ENCODE measurements around the gene MRTO4. TPM values are rescaled to one million over a fixed set of nuclear protein-coding genes. Genes with fewer than 3 reads are reported as not detected.
A peak's percentile ranks its signal among the peaks of the same experiment; 100 is the strongest.

The MRTO4 gene
- total and polyA plus RNA-seq, 2 of the 13 experiments (the other 11 are each of a cell fraction or from before 2014, with no cell fraction given) = 28.1 to 59.2 TPM

DNA sequence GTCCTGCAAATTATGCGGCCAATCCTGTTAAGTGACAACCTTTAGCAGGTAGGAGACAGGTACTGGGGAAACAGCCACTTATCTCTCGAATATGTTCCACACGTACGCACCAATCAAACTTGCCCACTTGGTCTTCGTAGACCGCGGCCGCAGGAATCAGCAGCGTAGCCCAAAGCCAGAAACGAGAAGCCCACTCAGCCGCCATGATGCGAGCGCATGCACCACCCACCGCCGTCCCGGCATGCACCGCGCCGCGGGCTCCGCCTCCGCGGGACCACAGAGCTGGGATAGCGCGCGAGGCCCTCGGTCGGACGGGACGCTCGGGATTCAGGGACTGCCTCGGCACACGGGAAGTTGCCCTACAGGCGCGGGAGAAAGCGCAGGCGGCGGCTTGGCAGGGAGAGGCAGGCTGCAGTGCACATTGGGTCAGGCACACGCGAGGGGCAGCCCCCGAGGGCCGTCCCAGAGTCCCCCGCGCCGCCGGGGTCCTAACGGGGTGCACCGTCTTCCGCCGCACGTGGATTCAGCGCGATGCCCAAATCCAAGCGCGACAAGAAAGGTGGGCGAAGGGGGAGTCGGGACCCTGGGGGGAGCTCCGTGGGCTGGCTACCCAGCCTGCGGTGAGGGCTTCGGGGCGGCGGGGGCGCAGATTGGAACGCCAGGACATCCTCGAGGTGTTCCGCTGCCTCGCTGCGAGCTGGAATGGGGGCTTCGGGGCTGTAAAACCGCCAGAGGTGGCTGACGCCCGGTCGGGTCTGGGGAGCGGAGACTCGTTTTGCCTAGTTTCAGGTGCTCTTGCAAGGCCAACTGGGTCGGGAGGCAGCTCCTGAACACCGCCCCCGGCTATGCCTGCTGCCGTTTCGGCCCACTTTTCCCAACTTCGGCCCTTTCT, at the start of gene MRTO4, which contains the start of gene EMC1 (continued):
- TF ChIP-seq, protein P1, sequence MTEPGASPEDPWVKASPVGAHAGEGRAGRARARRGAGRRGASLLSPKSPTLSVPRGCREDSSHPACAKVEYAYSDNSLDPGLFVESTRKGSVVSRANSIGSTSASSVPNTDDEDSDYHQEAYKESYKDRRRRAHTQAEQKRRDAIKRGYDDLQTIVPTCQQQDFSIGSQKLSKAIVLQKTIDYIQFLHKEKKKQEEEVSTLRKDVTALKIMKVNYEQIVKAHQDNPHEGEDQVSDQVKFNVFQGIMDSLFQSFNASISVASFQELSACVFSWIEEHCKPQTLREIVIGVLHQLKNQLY (CRISPR knock-in tag; IDR thresholded peaks at IDR 0.05) = 0 out of 2 replicates have a peak, but pooled peaks have one; percentile 41
- TF ChIP-seq ZNF605 (CRISPR knock-in tag; IDR thresholded peaks at IDR 0.05) = peak; percentile 35; the same call in 1 of the 2 replicates
- no peak for TF ChIP-seq NFIC (IDR thresholded peaks at IDR 0.05; ENCODE audit: low read length)
- TF ChIP-seq, protein P2, sequence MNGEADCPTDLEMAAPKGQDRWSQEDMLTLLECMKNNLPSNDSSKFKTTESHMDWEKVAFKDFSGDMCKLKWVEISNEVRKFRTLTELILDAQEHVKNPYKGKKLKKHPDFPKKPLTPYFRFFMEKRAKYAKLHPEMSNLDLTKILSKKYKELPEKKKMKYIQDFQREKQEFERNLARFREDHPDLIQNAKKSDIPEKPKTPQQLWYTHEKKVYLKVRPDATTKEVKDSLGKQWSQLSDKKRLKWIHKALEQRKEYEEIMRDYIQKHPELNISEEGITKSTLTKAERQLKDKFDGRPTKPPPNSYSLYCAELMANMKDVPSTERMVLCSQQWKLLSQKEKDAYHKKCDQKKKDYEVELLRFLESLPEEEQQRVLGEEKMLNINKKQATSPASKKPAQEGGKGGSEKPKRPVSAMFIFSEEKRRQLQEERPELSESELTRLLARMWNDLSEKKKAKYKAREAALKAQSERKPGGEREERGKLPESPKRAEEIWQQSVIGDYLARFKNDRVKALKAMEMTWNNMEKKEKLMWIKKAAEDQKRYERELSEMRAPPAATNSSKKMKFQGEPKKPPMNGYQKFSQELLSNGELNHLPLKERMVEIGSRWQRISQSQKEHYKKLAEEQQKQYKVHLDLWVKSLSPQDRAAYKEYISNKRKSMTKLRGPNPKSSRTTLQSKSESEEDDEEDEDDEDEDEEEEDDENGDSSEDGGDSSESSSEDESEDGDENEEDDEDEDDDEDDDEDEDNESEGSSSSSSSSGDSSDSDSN (CRISPR knock-in tag; IDR thresholded peaks at IDR 0.05) = peak; percentile 68
- TF ChIP-seq, protein P3, sequence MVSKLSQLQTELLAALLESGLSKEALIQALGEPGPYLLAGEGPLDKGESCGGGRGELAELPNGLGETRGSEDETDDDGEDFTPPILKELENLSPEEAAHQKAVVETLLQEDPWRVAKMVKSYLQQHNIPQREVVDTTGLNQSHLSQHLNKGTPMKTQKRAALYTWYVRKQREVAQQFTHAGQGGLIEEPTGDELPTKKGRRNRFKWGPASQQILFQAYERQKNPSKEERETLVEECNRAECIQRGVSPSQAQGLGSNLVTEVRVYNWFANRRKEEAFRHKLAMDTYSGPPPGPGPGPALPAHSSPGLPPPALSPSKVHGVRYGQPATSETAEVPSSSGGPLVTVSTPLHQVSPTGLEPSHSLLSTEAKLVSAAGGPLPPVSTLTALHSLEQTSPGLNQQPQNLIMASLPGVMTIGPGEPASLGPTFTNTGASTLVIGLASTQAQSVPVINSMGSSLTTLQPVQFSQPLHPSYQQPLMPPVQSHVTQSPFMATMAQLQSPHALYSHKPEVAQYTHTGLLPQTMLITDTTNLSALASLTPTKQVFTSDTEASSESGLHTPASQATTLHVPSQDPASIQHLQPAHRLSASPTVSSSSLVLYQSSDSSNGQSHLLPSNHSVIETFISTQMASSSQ (IDR thresholded peaks at IDR 0.05; ENCODE audit: low read depth) = no peak
- TF ChIP-seq, protein P3 (CRISPR knock-in tag; IDR thresholded peaks at IDR 0.05; ENCODE audit: borderline replicate concordance) = peak; percentile 83; the same call in 1 of the 2 replicates
- no peak for TF ChIP-seq ATF1 (CRISPR knock-in tag; IDR thresholded peaks at IDR 0.05)
- no peak for TF ChIP-seq LCORL (IDR thresholded peaks at IDR 0.05)
- TF ChIP-seq LCORL (CRISPR knock-in tag; IDR thresholded peaks at IDR 0.05) = peak; percentile 68; the same call in 1 of the 2 replicates
- peak; percentile 74 for TF ChIP-seq ELF1 (CRISPR knock-in tag; IDR thresholded peaks at IDR 0.05)
- TF ChIP-seq, protein P4, sequence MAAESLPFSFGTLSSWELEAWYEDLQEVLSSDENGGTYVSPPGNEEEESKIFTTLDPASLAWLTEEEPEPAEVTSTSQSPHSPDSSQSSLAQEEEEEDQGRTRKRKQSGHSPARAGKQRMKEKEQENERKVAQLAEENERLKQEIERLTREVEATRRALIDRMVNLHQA (CRISPR knock-in tag; IDR thresholded peaks at IDR 0.05) = no peak
- peak; percentile 70 to 84; a peak in 2 of 4 replicates for TF ChIP-seq KLF16 (CRISPR knock-in tag; IDR thresholded peaks at IDR 0.05)
- TF ChIP-seq SMYD3 (CRISPR knock-in tag; IDR thresholded peaks at IDR 0.05) = no peak
- TF ChIP-seq ZNF263 (CRISPR knock-in tag; IDR thresholded peaks at IDR 0.05) = peak; percentile 2; the same call in 1 of the 2 replicates
- no peak for TF ChIP-seq CHD4 (IDR thresholded peaks at IDR 0.05; ENCODE audit: borderline replicate concordance, low read length)
- TF ChIP-seq, protein P5, sequence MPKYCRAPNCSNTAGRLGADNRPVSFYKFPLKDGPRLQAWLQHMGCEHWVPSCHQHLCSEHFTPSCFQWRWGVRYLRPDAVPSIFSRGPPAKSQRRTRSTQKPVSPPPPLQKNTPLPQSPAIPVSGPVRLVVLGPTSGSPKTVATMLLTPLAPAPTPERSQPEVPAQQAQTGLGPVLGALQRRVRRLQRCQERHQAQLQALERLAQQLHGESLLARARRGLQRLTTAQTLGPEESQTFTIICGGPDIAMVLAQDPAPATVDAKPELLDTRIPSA (CRISPR knock-in tag; IDR thresholded peaks at IDR 0.05; ENCODE audit: borderline replicate concordance) = no peak; the same call in 1 of the 2 replicates
- TF ChIP-seq KAT8 (CRISPR knock-in tag; IDR thresholded peaks at IDR 0.05) = peak; percentile 96
- TF ChIP-seq KLF12 (CRISPR knock-in tag; IDR thresholded peaks at IDR 0.05; ENCODE audit: borderline replicate concordance) = peak; percentile 38; the same call in 1 of the 2 replicates
- no peak for TF ChIP-seq SP1 (IDR thresholded peaks at IDR 0.05)
- peak; percentile 81 for TF ChIP-seq SP1 (CRISPR knock-in tag; IDR thresholded peaks at IDR 0.05)
- peak; percentile 89 for TF ChIP-seq CHD2 (IDR thresholded peaks at IDR 0.05; ENCODE audit: low read depth, low read length)
- peak; percentile 73; the same call in 1 of the 2 replicates for TF ChIP-seq PITX1 (CRISPR knock-in tag; IDR thresholded peaks at IDR 0.05)
